H1 (cell line): ENCODE data around the gene SRSF7. TPM values are rescaled to one million over a fixed set of nuclear protein-coding genes. Genes with fewer than 3 reads are reported as not detected.

ENCODE experiments used
- CTCF ChIA-PET: fragments of 300-600 bp; sonication (Branson Sonifier 250); formaldehyde crosslinking; loops from one replicate; lab custom pipeline; 2021; ENCODE audit not compliant: partially characterized antibody; lab: Charles Lee
- POLR2A ChIA-PET: fragments of 300-600 bp; sonication (Branson Sonifier 250); formaldehyde crosslinking; loops from one replicate; lab custom pipeline; 2021; ENCODE audit warnings: inconsistent platforms; ENCODE audit not compliant: partially characterized antibody; lab: Charles Lee
- DNase-seq, 2 experiments: peaks; one replicate each; pipeline versions ENCODE4 v3.0.0 to v3.0.0-alpha.2; 2010 to 2022; ENCODE audit warnings: low spot score in 2 of 2, low read depth in 1 of 2, mixed read lengths in 1 of 2
- FAIRE-seq: peaks from 2 replicates; lab custom pipeline; 2011; peaks lifted over from hg19 to GRCh38; lab: Jason Lieb, UNC
- H2AFZ ChIP-seq: 2 replicates; pipeline ENCODE4 v1.8.1; 2012; ENCODE audit warnings: low read length, inconsistent platforms
- H2AK5ac ChIP-seq: 2 replicates; pipeline ENCODE4 v1.6.1; 2013; ENCODE audit warnings: low read depth, low read length
- H2BK120ac ChIP-seq: replicated peaks from 2 replicates; pipeline ENCODE3; 2013; ENCODE audit warnings: low read depth, low read length, inconsistent platforms
- H2BK12ac ChIP-seq: 2 replicates; pipeline ENCODE4 v1.6.1; 2013; ENCODE audit warnings: low read depth, low read length
- H2BK15ac ChIP-seq: 2 replicates; pipeline ENCODE4 v1.6.1; 2013; ENCODE audit warnings: low read length
- H2BK20ac ChIP-seq: 2 replicates; pipeline ENCODE4 v1.6.1; 2013; ENCODE audit warnings: low read length
- H2BK5ac ChIP-seq: 2 replicates; pipeline ENCODE4 v1.6.1; 2013; ENCODE audit warnings: low read depth, low read length
- H3K14ac ChIP-seq: 2 replicates; pipeline ENCODE4 v1.6.1; 2013; ENCODE audit warnings: inconsistent platforms; ENCODE audit not compliant: insufficient read length
- H3K18ac ChIP-seq: 2 replicates; pipeline ENCODE4 v1.6.1; 2013; ENCODE audit warnings: low read length; ENCODE audit errors: extremely low read depth
- H3K23ac ChIP-seq: 2 replicates; pipeline ENCODE4 v1.6.1; 2013; ENCODE audit warnings: inconsistent platforms; ENCODE audit not compliant: insufficient read length
- H3K23me2 ChIP-seq: 2 replicates; pipeline ENCODE4 v1.6.1; 2013; ENCODE audit warnings: low read depth, low read length
- H3K27ac ChIP-seq: 2 replicates; pipeline ENCODE4 v1.6.1; 2011; ENCODE audit warnings: low read depth, low read length, inconsistent platforms
- H3K27me3 ChIP-seq, 4 experiments: replicated peaks in 1 of 4; 1 replicate in 1 of 4; 2 replicates in 3 of 4; pipeline versions ENCODE4 v1.6.1 to v1.8.1; 2011 to 2013; ENCODE audit warnings: low read length in 3 of 4, mild to moderate bottlenecking in 3 of 4, inconsistent platforms in 2 of 4, mixed read lengths in 2 of 4, moderate library complexity in 1 of 4; ENCODE audit not compliant: control insufficient read depth in 3 of 4, insufficient read depth in 3 of 4; ENCODE audit errors: extremely low read depth in 1 of 4
- H3K36me3 ChIP-seq, 4 experiments: 2 replicates each; pipeline versions ENCODE4 v1.6.1 to v1.8.1; 2011 to 2013; ENCODE audit warnings: mild to moderate bottlenecking in 4 of 4, low read length in 3 of 4, moderate library complexity in 2 of 4, control low read depth in 1 of 4, inconsistent platforms in 1 of 4; ENCODE audit not compliant: insufficient read depth in 4 of 4, control insufficient read depth in 2 of 4
- H3K4ac ChIP-seq: replicated peaks from 2 replicates; pipeline ENCODE3; 2013; ENCODE audit warnings: low read length, low read depth, mixed read lengths, inconsistent platforms; ENCODE audit not compliant: insufficient read length
- H3K4me1 ChIP-seq, 4 experiments: replicated peaks in 1 of 4; 1 replicate in 1 of 4; 2 replicates in 3 of 4; pipeline versions ENCODE4 v1.6.1 to v1.8.1; 2011 to 2013; ENCODE audit warnings: low read length in 3 of 4, inconsistent platforms in 2 of 4, mixed read lengths in 1 of 4; ENCODE audit not compliant: insufficient read depth in 4 of 4, control insufficient read depth in 3 of 4
- H3K4me2 ChIP-seq, 2 experiments: 2 replicates each; pipeline versions ENCODE4 v1.6.1 to v1.8.1; 2011 to 2013; ENCODE audit warnings: low read depth in 2 of 2, low read length in 2 of 2, control low read depth in 1 of 2, inconsistent platforms in 1 of 2, mild to moderate bottlenecking in 1 of 2; ENCODE audit not compliant: insufficient read depth in 1 of 2
- H3K4me3 ChIP-seq, 4 experiments: fragments of 200-600, 300-600 bp in 1 of 4; sonication (generic), shearing (Covaris generic), sonication (Bioruptor Twin) in 1 of 4; 2 replicates each; pipeline versions ENCODE4 v1.5.1 to v1.8.1; 2011 to 2016; ENCODE audit warnings: low read length in 4 of 4, low read depth in 3 of 4, control low read depth in 2 of 4, inconsistent platforms in 2 of 4, mild to moderate bottlenecking in 2 of 4, mixed read lengths in 1 of 4, moderate library complexity in 1 of 4; ENCODE audit not compliant: insufficient read depth in 2 of 4; ENCODE audit errors: extremely low read depth in 1 of 4
- H3K56ac ChIP-seq: replicated peaks from 2 replicates; pipeline ENCODE3; 2013; ENCODE audit warnings: low read depth, mild to moderate bottlenecking, mixed read lengths, low read length, inconsistent platforms; ENCODE audit not compliant: insufficient read length
- H3K79me1 ChIP-seq: 2 replicates; pipeline ENCODE4 v1.6.1; 2013; ENCODE audit warnings: low read depth, low read length, control low read depth
- H3K79me2 ChIP-seq, 2 experiments: 2 replicates each; pipeline versions ENCODE4 v1.6.1 to v1.8.1; 2012 to 2013; ENCODE audit warnings: low read length in 2 of 2, mild to moderate bottlenecking in 2 of 2, inconsistent platforms in 1 of 2; ENCODE audit not compliant: insufficient read depth in 2 of 2, control insufficient read depth in 1 of 2
- H3K9ac ChIP-seq, 4 experiments: replicated peaks in 1 of 4; 1 replicate in 1 of 4; 2 replicates in 3 of 4; pipeline versions ENCODE4 v1.6.1 to v1.8.1; 2011 to 2013; ENCODE audit warnings: low read depth in 3 of 4, low read length in 3 of 4, control low read depth in 2 of 4, mild to moderate bottlenecking in 2 of 4, moderate library complexity in 2 of 4, inconsistent platforms in 1 of 4; ENCODE audit errors: extremely low read depth in 1 of 4
- H3K9me3 ChIP-seq, 2 experiments: 2 replicates each; pipeline versions ENCODE4 v1.6.1 to v1.8.1; 2012 to 2013; ENCODE audit warnings: mild to moderate bottlenecking in 2 of 2, moderate library complexity in 2 of 2, control low read depth in 1 of 2, inconsistent platforms in 1 of 2, low read depth in 1 of 2, low read length in 1 of 2, mixed read lengths in 1 of 2; ENCODE audit not compliant: insufficient read depth in 2 of 2
- H4K20me1 ChIP-seq, 2 experiments: replicated peaks in 1 of 2; 2 replicates each; pipeline versions ENCODE3 to v1.8.1; 2011 to 2013; ENCODE audit warnings: inconsistent platforms in 2 of 2, low read length in 2 of 2, mild to moderate bottlenecking in 1 of 2; ENCODE audit not compliant: insufficient read depth in 2 of 2, control insufficient read depth in 1 of 2
- H4K5ac ChIP-seq: 2 replicates; pipeline ENCODE4 v1.6.1; 2013; ENCODE audit warnings: low read length, low read depth, mixed read lengths, inconsistent platforms; ENCODE audit not compliant: insufficient read length
- H4K8ac ChIP-seq: 2 replicates; pipeline ENCODE4 v1.8.0; 2013; ENCODE audit warnings: mild to moderate bottlenecking, moderate library complexity, low read length, inconsistent platforms; ENCODE audit not compliant: insufficient read depth; ENCODE audit errors: extremely low read depth
- H4K91ac ChIP-seq: replicated peaks from 2 replicates; pipeline ENCODE3; 2013; ENCODE audit warnings: low read length, mixed read lengths, inconsistent platforms; ENCODE audit not compliant: insufficient read length
- TEAD4 ChIP-seq: IDR thresholded peaks from 2 replicates; pipeline ENCODE4 v1.6.1; 2012; ENCODE audit warnings: low read depth, low read length, inconsistent platforms, mixed read lengths
- WGBS, 2 experiments: shearing (Covaris generic) in 1 of 2; methylation state at CpG; one replicate each; pipeline versions ENCODE4 v1.1.6 to v1.1.7; 2013 to 2015; ENCODE audit warnings: low lambda C conversion rate in 2 of 2, mixed read lengths in 2 of 2, inconsistent platforms in 1 of 2, low coverage in 1 of 2, missing lambda C conversion rate in 1 of 2; ENCODE audit not compliant: insufficient replicate concordance in 2 of 2, insufficient coverage in 1 of 2, insufficient read length in 1 of 2; ENCODE audit errors: extremely low coverage in 1 of 2, missing lambda C conversion rate in 1 of 2; 5-methylcytosine and 5-hydroxymethylcytosine counted together
- polyA plus RNA-seq, 7 experiments: library from polyadenylated mRNA; depleted of rRNA in 3 of 7; stranded (reverse) in 5 of 7; unstranded in 2 of 7; fragments of >200 nt in 5 of 7; fragments of 200-250 nt in 2 of 7; gene quantifications; 1 replicate in 5 of 7; 2 replicates in 1 of 7; 4 replicates in 1 of 7; pipeline versions ENCODE4 v1.2.1 to v1.2.3, GENCODE V29; 2011 to 2013; ENCODE audit warnings: missing spikeins in 2 of 7, mixed read lengths in 2 of 7
- total RNA-seq: library from RNA; stranded (reverse); fragmentation: NEBNext Ultra II Directional; extraction: Animal tissue kit (Norgen Biotek cat#: 25700); gene quantifications from 2 replicates; pipeline ENCODE4 v1.2.1, GENCODE V29; 2021

The SRSF7 gene
- total and polyA plus RNA-seq, 2 of the 8 experiments (the other 6 are each of a cell fraction or from before 2014, with no cell fraction given) = 370 to 415 TPM

GRCh38 chr2:38763728-38764127 is 12.6 kb upstream of the SRSF7 start:
- H4K8ac ChIP-seq = no peak overlapping the region
- H3K14ac ChIP-seq = no peak overlapping the region
- H4K20me1 ChIP-seq = no peaks in the 10 kb centered on the region
- H3K4me3 ChIP-seq = no peak overlapping the region
- H2BK20ac ChIP-seq = no peak overlapping the region
- ChIA-PET POLR2A (interaction anchor here (9.4 kb wide), 1 partner anchor 17 kb away, joined by 153 read pairs; the partner anchor contains the start of gene SRSF7), CTCF (no interaction called here)
- no peak overlapping the region for H3K4ac ChIP-seq
- H2AK5ac ChIP-seq = no peak overlapping the region
- no peaks in the 10 kb centered on the region for H3K23me2 ChIP-seq
- no peak for TF ChIP-seq TEAD4
- H3K27me3 ChIP-seq = no peaks in the 10 kb centered on the region
- no peak overlapping the region for H4K5ac ChIP-seq
- H2BK12ac ChIP-seq = no peak overlapping the region
- no peak overlapping the region for H3K9ac ChIP-seq
- no peak overlapping the region for H2BK15ac ChIP-seq
- H3K79me2 ChIP-seq = no peaks in the 10 kb centered on the region
- 87% methylated on average over 4 of the region's 4 CpGs; no CpG with 5 or more reads in 1 of the 2 experiments for WGBS, 2 experiments
- DNase-seq = no peak
- H2BK120ac ChIP-seq = no peak overlapping the region
- H3K79me1 ChIP-seq = no peaks in the 10 kb centered on the region
- no peak overlapping the region for H2BK5ac ChIP-seq
- H3K27ac ChIP-seq = no peak overlapping the region
- H3K56ac ChIP-seq = no peak overlapping the region
- H3K4me1 ChIP-seq = no peaks in the 10 kb centered on the region
- no peak overlapping the region for H3K4me2 ChIP-seq
- no peak for FAIRE-seq
- no peak overlapping the region for H2AFZ ChIP-seq
- no peak overlapping the region for H3K23ac ChIP-seq
- no peak overlapping the region for H3K18ac ChIP-seq
- no peaks in the 10 kb centered on the region for H3K9me3 ChIP-seq
- no peaks in the 10 kb centered on the region for H3K36me3 ChIP-seq
- no peak overlapping the region for H4K91ac ChIP-seq
